Activated T-helper 17 cell treated with anti-CD3 and anti-CD28 coated beads, Interleukin-2, amount 50 U/mL, for 72 hours (primary cell): ENCODE data around the gene WDPCP. TPM values are rescaled to one million over a fixed set of nuclear protein-coding genes. Genes with fewer than 3 reads are reported as not detected.
"Not testable (repeated sequence)": the region's sequence is repeated elsewhere in the genome, so short reads cannot be mapped to it uniquely, and the experiment has no call there.

Experiments used
- ATAC-seq: fragments of 150-1000 bp; cut with Tn5 transposase; replicated peaks from 2 replicates; pipeline ENCODE4 v1.10.0; 2021; ENCODE audit warnings: mild to moderate bottlenecking, moderate library complexity
- H3K27ac Mint-ChIP-seq: one replicate; pipeline ENCODE4 v1.8.0; 2022; ENCODE audit warnings: mixed read lengths
- H3K27me3 Mint-ChIP-seq: one replicate; pipeline ENCODE4 v1.8.0; 2022; ENCODE audit warnings: mixed read lengths
- H3K36me3 Mint-ChIP-seq: one replicate; pipeline ENCODE4 v1.8.0; 2022; ENCODE audit warnings: low read depth, mild to moderate bottlenecking, mixed read lengths
- H3K4me1 Mint-ChIP-seq: one replicate; pipeline ENCODE4 v1.8.0; 2022; ENCODE audit warnings: mixed read lengths
- H3K4me3 Mint-ChIP-seq: one replicate; pipeline ENCODE4 v1.8.0; 2022; ENCODE audit warnings: mild to moderate bottlenecking, mixed read lengths
- H3K9me3 Mint-ChIP-seq: one replicate; pipeline ENCODE4 v1.8.0; 2022; ENCODE audit warnings: mixed read lengths
- total RNA-seq, 2 donors: library from RNA; stranded (reverse); gene quantifications; one replicate each; pipeline ENCODE4 v1.2.3, GENCODE V29; 2022

Gene WDPCP
- total RNA-seq, 2 donors from 2014 or later, result 4.8 to 9.4 TPM

DNA sequence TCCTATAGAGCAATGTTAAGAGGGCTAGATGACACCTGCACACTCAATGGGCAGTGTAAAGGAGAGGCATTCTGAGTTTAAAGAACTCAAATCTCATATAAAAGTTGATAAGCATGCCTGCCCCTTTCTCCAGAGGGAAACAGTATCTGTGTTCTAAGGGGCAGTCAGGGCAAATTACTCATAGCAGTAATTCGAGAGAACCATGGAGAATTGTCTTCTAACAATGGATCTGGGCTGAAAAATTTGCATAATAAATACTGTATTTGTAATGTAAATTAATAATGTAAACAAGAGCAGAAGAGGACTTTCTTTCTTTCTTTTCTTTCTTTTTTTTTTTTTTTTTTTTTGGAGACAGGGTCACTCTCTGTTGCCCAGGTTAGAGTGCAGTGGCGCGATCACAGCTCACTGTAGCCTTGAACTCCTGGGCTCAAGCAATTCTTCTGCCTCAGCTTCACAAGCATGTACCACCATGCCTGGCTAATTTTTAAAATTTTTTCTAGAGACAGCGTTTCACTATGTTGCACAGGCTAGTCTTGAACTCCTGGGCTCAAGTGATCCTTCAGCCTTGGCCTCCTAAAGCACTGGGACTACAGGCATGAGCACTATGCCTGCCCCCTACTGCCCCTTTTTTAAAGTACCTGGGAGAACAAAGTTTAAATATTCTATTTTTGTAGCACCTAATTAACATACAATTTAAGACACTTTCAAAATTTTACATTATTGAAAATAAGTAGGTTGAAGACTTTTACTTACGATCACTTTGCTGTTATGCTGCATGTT lies 467.0 kb downstream of the WDPCP start:
- Mint-ChIP-seq H3K4me1 (no peaks in the 10 kb centered on the region), H3K27me3 (no peaks in the 10 kb centered on the region), H3K36me3 (no peaks in the 10 kb centered on the region), H3K27ac (no peak overlapping the region), H3K9me3 (peaks cover 4% of the 10 kb centered on the region), H3K4me3 (no peak overlapping the region)
- no peak for ATAC-seq

DNA sequence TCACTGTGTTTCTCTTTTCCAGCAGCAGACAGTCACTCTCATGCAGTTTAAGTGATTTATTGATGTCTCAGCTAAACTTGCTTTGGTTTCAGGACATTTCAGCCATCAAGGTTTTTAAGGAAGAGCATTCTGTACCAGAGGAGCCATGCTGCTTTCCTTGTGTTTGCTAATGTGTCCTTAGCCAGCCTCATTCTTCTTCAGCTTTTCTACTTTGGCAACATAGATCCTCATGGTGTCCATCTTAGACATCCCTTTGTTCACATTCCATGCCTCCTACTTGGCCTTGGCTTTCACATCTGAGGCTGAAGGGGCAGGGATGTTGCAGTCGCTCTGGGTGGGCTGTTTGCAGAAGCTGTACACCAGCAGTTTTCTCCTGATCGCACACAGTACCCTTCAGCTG lies 469.5 kb downstream of the WDPCP start:
- Mint-ChIP-seq H3K36me3 (no peaks in the 10 kb centered on the region), H3K4me3 (no peak overlapping the region), H3K9me3 (peaks cover 11% of the 10 kb centered on the region), H3K27ac (no peak overlapping the region), H3K27me3 (no peaks in the 10 kb centered on the region), H3K4me1 (no peaks in the 10 kb centered on the region)
- no peak for ATAC-seq

DNA sequence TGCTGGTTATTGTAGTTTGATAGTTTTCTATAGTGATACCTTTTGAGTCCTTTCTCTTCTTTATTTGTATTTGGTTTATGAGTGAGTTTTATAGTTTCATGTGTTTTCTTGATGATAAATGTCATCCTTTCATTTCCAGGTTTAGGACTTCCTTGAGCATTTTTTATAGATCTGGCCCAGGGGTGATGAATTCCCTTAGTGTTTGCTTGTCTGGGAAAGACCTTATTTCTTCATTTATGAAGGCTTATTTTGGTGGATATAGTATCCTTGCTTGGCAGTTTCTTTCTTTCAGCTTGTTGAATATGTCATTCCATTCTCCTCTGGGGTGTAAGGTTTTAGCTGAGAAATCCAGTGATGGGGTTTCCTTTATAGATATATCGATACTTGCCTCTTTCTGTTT lies 483.8 kb downstream of the WDPCP start:
- no peak for ATAC-seq
- Mint-ChIP-seq H3K4me3 (no peak overlapping the region), H3K36me3 (no peaks in the 10 kb centered on the region), H3K27ac (no peak overlapping the region), H3K27me3 (peaks cover 10% of the 10 kb centered on the region), H3K4me1 (no peaks in the 10 kb centered on the region), H3K9me3 (peaks cover 23% of the 10 kb centered on the region)

DNA sequence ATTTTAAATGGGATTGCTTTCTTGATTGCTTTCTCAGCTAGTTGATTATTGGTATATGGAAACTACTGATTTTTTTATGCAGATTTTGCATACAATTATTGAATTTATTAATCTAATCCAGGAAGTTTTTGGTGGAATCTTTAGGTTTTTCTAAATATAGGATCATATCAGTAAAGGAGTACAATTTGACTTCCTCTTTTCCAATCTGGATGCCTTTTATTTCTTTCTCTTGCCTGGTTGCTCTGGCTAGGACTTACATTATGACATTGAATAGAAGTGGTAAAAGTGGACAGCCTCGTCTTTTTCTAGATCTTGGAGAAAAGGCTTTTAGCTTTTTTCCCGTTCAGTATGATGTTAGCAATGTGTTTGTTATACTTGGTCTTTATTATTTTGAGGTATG lies 486.3 kb downstream of the WDPCP start:
- Mint-ChIP-seq H3K4me1 (no peaks in the 10 kb centered on the region), H3K4me3 (no peak overlapping the region), H3K9me3 (peaks cover 19% of the 10 kb centered on the region), H3K27ac (no peak overlapping the region), H3K27me3 (peaks cover 10% of the 10 kb centered on the region), H3K36me3 (no peaks in the 10 kb centered on the region)
- no peak for ATAC-seq

DNA sequence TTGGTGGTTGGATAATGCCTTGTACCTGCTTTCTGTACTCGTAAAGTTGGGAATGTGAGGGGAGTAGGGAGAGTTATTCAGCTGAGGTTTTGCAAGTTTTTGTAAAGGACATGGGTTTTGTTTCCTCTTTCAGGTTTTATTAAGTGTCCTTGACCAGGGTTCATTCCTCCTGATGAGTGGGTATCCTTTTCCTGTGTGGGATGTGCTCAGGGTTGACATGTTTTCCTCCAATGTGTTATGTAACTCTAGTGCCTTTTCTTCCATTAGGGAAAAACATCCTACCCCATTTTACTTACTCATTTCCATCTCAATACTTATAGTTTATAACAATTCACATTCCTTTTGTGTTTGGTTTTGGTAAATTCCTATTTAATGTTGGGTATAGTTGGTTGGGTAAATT lies 489.2 kb downstream of the WDPCP start:
- no peak for ATAC-seq
- Mint-ChIP-seq H3K4me3 (no peak overlapping the region), H3K27ac (no peak overlapping the region), H3K36me3 (no peaks in the 10 kb centered on the region), H3K4me1 (no peaks in the 10 kb centered on the region), H3K9me3 (peaks cover 8% of the 10 kb centered on the region), H3K27me3 (peaks cover 10% of the 10 kb centered on the region)

DNA sequence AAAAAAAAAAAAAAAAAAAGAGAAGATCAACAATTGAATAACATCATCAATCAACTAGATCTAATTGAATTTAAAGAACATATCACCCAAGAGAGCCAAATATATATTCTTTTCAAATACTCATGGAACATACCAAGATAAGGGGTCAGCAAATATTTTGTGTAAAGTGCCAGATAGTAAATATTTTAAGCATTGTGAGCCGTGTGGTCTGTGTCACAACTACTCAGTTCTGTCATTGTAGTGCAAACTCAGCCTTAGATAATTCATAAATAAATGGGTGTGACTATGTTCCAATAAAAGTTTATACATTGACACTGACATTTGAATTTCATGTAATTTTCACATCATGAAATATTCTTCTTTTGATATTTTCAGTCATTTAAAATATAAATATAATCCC lies 491.8 kb downstream of the WDPCP start:
- no peaks in the 10 kb centered on the region for H3K4me1 Mint-ChIP-seq

DNA sequence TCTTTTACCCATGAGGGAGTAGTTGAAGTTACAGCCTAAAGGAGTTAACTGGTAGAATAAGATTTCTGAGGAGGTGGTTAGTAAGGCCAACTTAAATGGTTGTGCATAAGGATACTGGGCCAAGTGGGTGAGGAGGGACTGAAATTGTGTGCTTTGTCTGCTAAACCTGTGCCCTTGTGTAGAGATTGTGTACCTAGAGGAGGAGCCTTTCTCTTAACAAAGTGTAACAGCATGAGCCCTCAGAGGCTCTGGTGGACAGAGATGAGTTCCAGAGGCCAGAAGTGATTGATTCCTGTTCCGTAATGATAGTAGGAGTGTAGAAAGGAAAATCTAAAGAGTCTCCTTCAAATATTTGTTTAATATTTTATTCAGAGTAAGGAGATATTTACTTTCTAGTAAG lies 494.8 kb downstream of the WDPCP start:
- H3K36me3 Mint-ChIP-seq, result no peaks in the 10 kb centered on the region
- peaks cover 19% of the 10 kb centered on the region for H3K27me3 Mint-ChIP-seq
- H3K27ac Mint-ChIP-seq, result no peak overlapping the region
- H3K4me3 Mint-ChIP-seq, result no peak overlapping the region
- H3K9me3 Mint-ChIP-seq, result no peaks in the 10 kb centered on the region
- no peaks in the 10 kb centered on the region for H3K4me1 Mint-ChIP-seq
- no peak for ATAC-seq

More for the DNA sequence above, 491.8 kb downstream of the WDPCP start:
- Mint-ChIP-seq H3K9me3 (no peaks in the 10 kb centered on the region), H3K4me3 (no peak overlapping the region), H3K27me3 (peaks cover 19% of the 10 kb centered on the region), H3K36me3 (no peaks in the 10 kb centered on the region), H3K27ac (no peak overlapping the region)
- no peak for ATAC-seq

DNA sequence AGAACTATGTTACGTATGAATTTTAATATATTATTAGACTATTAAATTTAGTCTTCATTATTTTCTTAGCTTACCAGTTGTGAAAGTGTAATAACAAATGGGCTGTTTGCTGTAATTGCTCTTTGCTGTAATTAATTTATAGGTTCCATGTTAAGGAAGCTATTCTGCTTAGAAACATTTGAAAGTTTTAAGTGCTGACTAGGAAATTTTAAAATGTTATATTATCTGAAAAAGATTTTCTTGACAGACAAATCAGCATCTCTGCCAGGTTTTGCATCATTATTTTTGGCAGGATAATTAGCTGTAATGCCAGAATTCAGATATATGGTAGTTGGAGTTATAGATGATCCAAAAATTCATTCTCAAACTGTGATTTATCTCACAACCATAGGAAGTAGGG lies 495.4 kb downstream of the WDPCP start:
- Mint-ChIP-seq H3K36me3 (no peaks in the 10 kb centered on the region), H3K9me3 (no peaks in the 10 kb centered on the region), H3K27ac (no peak overlapping the region), H3K27me3 (peaks cover 19% of the 10 kb centered on the region), H3K4me1 (no peaks in the 10 kb centered on the region), H3K4me3 (no peak overlapping the region)
- ATAC-seq, result no peak

DNA sequence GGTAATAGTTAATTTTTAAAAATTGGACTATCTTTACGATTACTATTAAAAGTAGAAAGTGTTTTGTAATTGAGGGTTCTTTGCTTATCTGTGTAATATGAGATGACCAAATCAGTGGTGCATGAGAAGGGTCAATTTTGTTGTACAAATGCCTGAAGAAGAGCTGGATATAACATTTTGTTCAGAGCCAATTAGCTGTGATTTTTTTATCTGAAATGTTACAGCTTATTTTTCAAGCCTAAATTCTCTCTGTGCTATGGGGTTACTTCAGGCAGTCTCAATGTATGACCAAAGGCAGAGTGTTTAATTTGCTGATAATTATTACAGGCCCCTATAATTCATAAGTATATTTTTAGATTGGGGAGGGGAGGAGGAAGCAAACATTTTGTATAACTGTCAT lies 495.9 kb downstream of the WDPCP start:
- Mint-ChIP-seq H3K4me3 (no peak overlapping the region), H3K9me3 (no peaks in the 10 kb centered on the region), H3K27ac (no peak overlapping the region), H3K27me3 (peaks cover 19% of the 10 kb centered on the region), H3K36me3 (no peaks in the 10 kb centered on the region), H3K4me1 (no peaks in the 10 kb centered on the region)
- no peak for ATAC-seq

DNA sequence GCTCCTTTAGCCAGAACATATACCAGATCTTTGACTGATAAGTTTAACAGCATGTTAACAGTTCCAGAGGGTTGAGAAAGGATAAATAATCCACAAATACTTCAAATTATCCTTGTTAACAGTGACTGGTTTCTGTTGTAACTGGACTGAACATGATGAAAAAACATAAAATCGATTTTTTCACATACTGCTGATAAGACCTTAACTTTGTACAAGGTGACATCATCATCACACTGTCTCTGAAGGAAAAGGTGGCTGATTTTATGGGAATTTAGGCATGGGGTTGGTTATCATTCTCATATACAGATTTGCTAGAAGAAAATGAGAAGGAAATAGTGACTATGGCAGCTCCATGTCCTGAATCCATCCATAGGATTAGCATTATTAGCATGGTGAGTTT lies 501.6 kb downstream of the WDPCP start:
- Mint-ChIP-seq H3K27ac (no peak overlapping the region), H3K9me3 (peaks cover 3% of the 10 kb centered on the region), H3K27me3 (peaks cover 21% of the 10 kb centered on the region), H3K4me3 (no peak overlapping the region), H3K4me1 (no peaks in the 10 kb centered on the region), H3K36me3 (no peaks in the 10 kb centered on the region)
- ATAC-seq, result no peak

DNA sequence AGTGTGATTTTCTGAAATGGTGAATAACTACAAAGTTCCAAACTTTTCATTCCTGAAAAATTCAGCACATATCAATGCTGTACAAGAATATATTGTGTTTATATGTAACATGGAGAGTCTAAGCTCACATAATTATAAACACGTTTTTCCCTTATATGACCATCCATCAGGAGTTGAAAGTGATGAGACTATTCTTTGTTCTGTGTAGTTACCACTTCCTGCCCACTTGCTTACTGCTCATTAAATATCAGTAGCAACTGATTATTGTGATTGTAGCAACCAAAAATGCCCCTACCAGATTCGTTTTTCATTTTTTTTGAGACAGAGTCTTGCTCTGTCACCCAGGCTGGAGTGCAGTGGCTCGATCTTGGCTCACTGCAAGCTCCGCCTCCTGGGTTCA lies 506.9 kb downstream of the WDPCP start:
- Mint-ChIP-seq H3K9me3 (peaks cover 3% of the 10 kb centered on the region), H3K4me1 (no peaks in the 10 kb centered on the region)
- no peak for ATAC-seq

DNA sequence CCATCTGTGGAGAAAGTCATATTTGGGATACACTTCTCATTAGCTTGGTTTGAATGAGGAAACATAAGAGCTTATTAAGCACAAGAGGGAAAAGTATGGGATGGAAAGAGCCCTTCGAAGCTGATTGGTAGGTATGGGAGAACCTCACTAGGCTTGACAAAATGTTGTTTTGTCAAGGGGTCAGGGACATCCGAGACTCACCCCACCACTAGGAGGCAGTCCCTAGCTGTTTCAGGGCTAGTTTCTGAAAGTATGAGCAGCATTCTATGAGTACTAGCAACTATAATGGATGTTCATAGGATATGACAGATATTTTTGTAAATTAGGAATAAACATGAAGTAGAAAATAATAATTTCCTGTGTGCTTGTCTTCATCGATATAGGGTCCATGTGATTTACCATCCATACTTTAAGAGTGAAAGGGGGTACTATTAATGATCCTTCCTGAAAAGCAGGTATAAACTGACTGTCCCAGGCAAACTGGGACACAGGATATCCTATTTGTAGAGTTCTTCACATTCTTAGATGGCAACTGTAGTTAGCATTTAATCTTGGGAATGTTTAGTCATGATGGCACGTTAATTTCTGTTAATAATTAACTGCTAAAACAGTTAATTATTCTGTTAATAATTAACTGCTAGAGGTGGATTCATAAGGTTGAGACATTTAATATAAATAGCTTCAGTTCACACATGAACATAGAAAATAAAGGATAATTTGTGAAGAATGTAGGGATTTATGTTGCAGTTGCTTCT lies 509.2 kb downstream of the WDPCP start:
- no peak for ATAC-seq

More for the DNA sequence above, 506.9 kb downstream of the WDPCP start:
- no peak overlapping the region for H3K4me3 Mint-ChIP-seq
- H3K27me3 Mint-ChIP-seq, result peaks cover 24% of the 10 kb centered on the region
- no peak overlapping the region for H3K27ac Mint-ChIP-seq
- no peaks in the 10 kb centered on the region for H3K36me3 Mint-ChIP-seq

DNA sequence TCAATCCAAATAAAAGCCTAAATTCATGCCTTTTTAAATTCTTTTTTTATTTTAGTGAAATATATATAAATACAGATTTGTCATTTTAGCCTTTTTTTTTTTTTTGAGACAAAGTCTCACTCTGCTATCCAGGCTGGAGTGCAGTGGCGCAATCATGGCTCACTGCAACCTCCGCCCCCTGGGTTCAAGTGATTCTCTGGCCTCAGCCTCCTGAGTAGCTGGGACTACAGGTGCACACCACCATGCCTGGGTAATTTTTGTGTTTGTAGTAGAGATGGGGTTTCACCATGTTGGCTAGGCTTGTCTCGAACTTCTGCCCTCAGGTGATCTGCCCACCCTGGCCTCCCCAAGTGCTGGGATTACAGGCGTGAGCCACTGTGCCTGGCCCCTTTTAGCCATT lies 513.9 kb downstream of the WDPCP start:
- ATAC-seq, H3K4me1 Mint-ChIP-seq, H3K27ac Mint-ChIP-seq, H3K4me3 Mint-ChIP-seq, H3K36me3 Mint-ChIP-seq, H3K9me3 Mint-ChIP-seq: not testable (repeated sequence)
- peaks cover 13% of the 10 kb centered on the region for H3K27me3 Mint-ChIP-seq

More for the DNA sequence above, 509.2 kb downstream of the WDPCP start:
- no peaks in the 10 kb centered on the region for H3K36me3 Mint-ChIP-seq
- H3K27me3 Mint-ChIP-seq, result peaks cover 17% of the 10 kb centered on the region
- H3K27ac Mint-ChIP-seq, result no peak overlapping the region
- no peaks in the 10 kb centered on the region for H3K4me1 Mint-ChIP-seq
- H3K9me3 Mint-ChIP-seq, result no peaks in the 10 kb centered on the region
- H3K4me3 Mint-ChIP-seq, result no peak overlapping the region

DNA sequence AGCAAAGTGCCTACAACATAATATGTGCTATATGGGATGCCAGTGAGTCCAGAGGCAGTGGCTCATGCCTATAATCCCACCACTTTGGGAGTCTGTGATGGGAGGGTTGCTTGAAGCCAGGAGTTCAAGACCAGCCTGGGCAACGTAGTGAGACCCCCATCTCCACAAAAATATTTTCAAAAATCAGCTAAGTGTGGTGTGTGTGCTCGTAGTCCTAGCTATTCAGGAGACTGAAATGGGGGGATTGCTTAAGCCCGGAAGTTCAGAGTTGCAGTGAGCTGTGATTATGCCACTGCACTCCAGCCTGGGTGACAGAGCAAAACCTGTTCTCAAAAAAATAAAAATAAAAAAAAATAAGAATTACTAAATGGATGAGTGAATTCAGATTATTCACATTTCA lies 514.3 kb downstream of the WDPCP start:
- Mint-ChIP-seq H3K4me3 (no peak overlapping the region), H3K27me3 (peaks cover 13% of the 10 kb centered on the region), H3K4me1 (no peaks in the 10 kb centered on the region), H3K27ac (no peak overlapping the region), H3K9me3 (no peaks in the 10 kb centered on the region), H3K36me3 (no peaks in the 10 kb centered on the region)
- ATAC-seq, result no peak

DNA sequence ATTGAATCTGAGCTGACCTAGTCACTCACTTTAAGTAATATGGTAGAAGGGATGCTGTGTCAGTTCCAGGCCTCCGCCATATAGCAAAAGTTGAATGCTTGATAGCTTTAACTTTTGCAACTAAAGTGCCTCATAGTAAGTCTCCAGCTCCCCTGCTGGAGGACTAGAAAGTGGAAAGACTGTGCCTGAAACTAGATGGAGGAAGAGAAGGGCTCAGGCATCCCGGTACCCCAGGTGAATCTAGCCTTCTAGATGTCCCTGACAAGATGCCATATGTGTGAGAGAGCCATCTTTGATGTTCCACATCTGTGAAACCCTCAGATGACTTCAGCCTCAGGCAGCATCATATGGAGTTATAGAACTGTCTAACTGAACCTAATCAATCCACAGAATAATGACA lies 516.6 kb downstream of the WDPCP start:
- H3K27me3 Mint-ChIP-seq, result peaks cover 14% of the 10 kb centered on the region

More for the DNA sequence above, 516.6 kb downstream of the WDPCP start:
- Mint-ChIP-seq H3K36me3 (no peaks in the 10 kb centered on the region), H3K4me3 (no peak overlapping the region), H3K4me1 (no peaks in the 10 kb centered on the region), H3K27ac (no peak overlapping the region), H3K9me3 (no peaks in the 10 kb centered on the region)
- ATAC-seq, result no peak
